SKM-1 treated with dmso at 0.1 percent for 144 hours (cell line): ENCODE results near the gene MLXIPL.
A peak's percentile ranks its signal among the peaks of the same experiment; 100 is the strongest.
"Not testable (repeated sequence)": the region's sequence is repeated elsewhere in the genome, so short reads cannot be mapped to it uniquely, and the experiment has no call there.

ENCODE experiments used
- DNase-seq: peaks from one replicate; lab custom pipeline; 2025; ENCODE audit not compliant: unreplicated experiment; lab: John Stamatoyannopoulos, UW

Gene MLXIPL

GRCh38 chr7:73646785-73647724 is 22.7 kb upstream of the MLXIPL start:
- no peak for DNase-seq

GRCh38 chr7:73645643-73646174 is 21.4 kb upstream of the MLXIPL start:
- DNase-seq, result peak; percentile 49

- DNase-seq, result no peak
Observed at GRCh38 chr7:73644688-73645286, 20.5 kb upstream of the MLXIPL start.

GRCh38 chr7:73642834-73643233 is 18.5 kb upstream of the MLXIPL start:
- DNase-seq, result no peak

GRCh38 chr7:73638911-73639310 is 14.6 kb upstream of the MLXIPL start:
- DNase-seq, result peak; percentile 12

GRCh38 chr7:73635428-73636200 is 11.3 kb upstream of the MLXIPL start:
- no peak for DNase-seq

GRCh38 chr7:73633844-73634243 is 9.5 kb upstream of the MLXIPL start:
- DNase-seq, result no peak

- DNase-seq, result no peak
Observed at GRCh38 chr7:73633323-73633722, 9.0 kb upstream of the MLXIPL start.

GRCh38 chr7:73631558-73631957 is 7.2 kb upstream of the MLXIPL start:
- no peak for DNase-seq

- no peak for DNase-seq
Observed at GRCh38 chr7:73628504-73628903, 4.2 kb upstream of the MLXIPL start.

GRCh38 chr7:73626814-73627213 is 2.5 kb upstream of the MLXIPL start:
- DNase-seq, result no peak

GRCh38 chr7:73625276-73625675 is 954 bp upstream of the MLXIPL start:
- no peak for DNase-seq

GRCh38 chr7:73624669-73625001 is 313 bp upstream of the MLXIPL start:
- DNase-seq, result no peak

GRCh38 chr7:73622909-73623797 is 1.2 kb downstream of the MLXIPL start:
- no peak for DNase-seq

- no peak for DNase-seq
Observed at GRCh38 chr7:73622527-73622908, 1.8 kb downstream of the MLXIPL start.

- DNase-seq, result no peak
Observed at GRCh38 chr7:73621168-73622063, 2.9 kb downstream of the MLXIPL start.

GRCh38 chr7:73619394-73619793 is 4.9 kb downstream of the MLXIPL start:
- DNase-seq, result not testable (repeated sequence)

- DNase-seq, result no peak
Observed at GRCh38 chr7:73618538-73618937, 5.8 kb downstream of the MLXIPL start.

GRCh38 chr7:73617520-73617919 is 6.8 kb downstream of the MLXIPL start:
- DNase-seq, result not testable (repeated sequence)

- no peak for DNase-seq
Observed at GRCh38 chr7:73615886-73616285, 8.4 kb downstream of the MLXIPL start.
